Measurements from ENCODE around the gene SIGLEC14.
A peak's percentile ranks its signal among the peaks of the same experiment; 100 is the strongest.

Gene SIGLEC14

DNA sequence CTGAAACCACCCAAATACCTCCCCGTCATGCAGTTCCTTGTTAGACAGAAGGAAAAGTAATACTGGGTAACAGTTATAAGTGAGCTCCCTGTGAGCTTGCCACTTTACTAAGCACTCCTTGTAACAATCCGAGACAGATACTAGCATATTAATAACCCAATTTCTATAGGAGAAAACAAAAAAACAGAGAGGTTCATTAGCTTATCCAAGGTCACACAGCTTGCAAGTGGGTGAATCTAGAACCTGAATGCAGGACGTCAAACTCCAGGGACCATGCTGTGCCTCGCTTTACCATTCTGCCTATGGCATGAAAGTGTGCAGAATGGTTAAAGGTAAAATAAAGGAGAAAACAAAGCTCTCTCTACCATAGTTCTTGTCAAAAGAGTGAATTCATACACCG is 31.8 kb downstream of the SIGLEC14 start:
- no peak for DNase-seq

GRCh38 chr19:51610576-51610975 is 36.0 kb downstream of the SIGLEC14 start:
- no peak for DNase-seq

GRCh38 chr19:51607920-51608562 is 38.6 kb downstream of the SIGLEC14 start:
- DNase-seq = peak; percentile 87

GRCh38 chr19:51607077-51607476 is 39.5 kb downstream of the SIGLEC14 start:
- DNase-seq = no peak

GRCh38 chr19:51602189-51602854 is 44.3 kb downstream of the SIGLEC14 start:
- DNase-seq = no peak

- DNase-seq = peak; percentile 18
Observed at GRCh38 chr19:51600940-51601580, 45.6 kb downstream of the SIGLEC14 start.

DNA sequence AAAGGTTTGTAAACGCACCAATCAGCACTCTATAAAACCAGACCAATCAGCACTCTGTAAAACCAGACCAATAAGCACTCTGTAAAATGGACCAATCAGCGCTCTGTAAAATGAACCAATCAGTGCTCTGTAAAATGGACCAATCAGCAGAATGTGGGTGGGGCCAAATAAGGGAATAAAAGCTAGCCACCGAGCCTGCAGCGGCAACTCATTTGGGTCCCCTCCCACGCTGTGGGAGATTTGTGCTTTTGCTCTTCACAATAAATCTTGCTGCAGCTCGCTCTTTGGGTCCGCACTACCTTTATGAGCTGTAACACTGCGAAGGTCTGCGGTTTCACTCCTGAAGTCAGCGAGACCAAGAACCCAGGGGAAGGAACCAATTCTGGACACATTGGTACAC is 47.5 kb downstream of the SIGLEC14 start:
- no peak for DNase-seq

GRCh38 chr19:51598159-51598915 is 48.3 kb downstream of the SIGLEC14 start:
- no peak for DNase-seq

DNA sequence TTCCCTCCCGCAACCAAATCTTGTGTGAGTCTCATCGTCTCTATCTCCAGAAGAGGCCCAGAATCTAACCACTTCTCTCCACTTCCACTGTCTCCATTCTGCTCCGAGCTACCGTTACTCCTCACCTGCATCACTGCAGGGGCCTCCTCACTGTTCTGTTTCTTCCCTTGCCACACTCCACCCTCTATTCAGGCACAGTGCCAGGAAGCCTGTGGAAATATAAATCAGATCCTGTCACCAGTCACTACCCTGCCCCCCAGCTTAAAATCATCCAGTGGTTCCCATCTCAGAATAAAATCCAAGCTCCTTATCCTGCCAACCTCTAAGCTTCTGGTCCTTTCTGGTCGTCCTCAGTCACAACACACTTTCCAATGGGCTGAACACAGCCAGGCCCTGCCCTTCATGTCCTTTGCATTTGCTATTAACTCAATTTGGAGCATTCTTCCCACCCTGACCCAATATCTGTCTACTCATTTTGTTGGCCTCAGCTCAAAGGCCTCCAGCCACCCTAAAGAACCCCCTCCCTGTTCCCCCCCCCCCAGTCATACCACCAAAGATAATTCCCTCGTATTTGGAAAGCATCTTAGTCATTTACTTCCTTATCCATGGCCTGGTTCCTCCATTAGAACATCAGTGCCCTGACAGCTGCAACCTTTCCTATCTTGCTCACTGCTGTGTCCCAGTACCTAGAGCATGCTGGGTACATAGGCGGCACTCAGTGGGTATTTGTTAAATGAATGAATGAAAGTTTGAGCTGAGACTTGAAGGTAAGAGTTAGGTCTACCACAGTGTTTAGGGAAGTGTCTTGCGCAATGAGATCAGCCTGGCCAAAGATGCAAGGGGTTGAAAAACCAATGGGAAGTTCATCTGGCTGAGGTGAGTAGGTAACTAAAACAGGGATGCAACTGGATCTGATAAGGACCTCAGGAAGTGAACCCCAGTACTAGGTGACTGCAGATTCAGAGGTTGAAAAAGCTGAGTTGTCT is 51.1 kb downstream of the SIGLEC14 start:
- peak; percentile 32 for DNase-seq

- no peak for DNase-seq
Observed at GRCh38 chr19:51594774-51595109, 51.9 kb downstream of the SIGLEC14 start.

DNA sequence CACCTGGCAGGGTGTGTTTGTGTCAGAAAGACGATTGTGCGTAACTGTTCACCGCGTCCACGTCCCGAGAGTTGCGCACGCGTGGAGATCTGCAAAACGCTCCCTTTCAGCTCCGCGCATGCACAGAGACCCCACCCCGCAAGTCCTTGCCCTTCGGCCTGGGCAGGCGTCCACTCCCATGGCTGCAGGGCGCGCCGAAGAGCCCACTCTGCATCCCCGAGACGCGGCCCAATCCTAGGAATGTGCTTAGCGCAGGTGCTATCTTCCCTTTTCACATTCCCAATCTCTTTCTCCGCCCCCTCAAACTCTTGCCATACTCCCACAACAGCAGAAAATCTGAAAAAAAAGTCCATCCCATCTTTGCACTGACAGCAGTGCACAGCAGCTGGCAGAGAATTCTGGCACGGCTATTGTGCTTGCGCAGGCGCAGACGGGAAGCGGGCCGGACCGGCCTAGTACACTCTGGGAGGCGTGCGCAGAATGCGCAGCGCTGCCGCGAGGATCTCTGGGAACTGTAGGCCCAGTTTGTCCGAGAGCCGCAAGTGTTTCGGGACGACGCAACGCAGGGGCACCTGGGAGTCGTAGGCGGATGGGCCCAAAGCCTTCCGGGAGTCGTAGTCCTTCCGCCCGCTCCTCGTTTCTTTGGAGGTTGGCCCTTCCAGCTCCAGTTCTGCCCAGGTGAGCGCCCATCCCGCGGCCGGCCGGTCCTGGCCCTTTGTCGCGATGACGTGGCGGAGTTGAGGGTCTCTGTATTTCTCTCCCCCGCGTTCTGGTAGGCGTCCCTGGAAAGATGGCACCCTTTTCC is 52.5 kb downstream of the SIGLEC14 start:
- peak; percentile 99 for DNase-seq

DNA sequence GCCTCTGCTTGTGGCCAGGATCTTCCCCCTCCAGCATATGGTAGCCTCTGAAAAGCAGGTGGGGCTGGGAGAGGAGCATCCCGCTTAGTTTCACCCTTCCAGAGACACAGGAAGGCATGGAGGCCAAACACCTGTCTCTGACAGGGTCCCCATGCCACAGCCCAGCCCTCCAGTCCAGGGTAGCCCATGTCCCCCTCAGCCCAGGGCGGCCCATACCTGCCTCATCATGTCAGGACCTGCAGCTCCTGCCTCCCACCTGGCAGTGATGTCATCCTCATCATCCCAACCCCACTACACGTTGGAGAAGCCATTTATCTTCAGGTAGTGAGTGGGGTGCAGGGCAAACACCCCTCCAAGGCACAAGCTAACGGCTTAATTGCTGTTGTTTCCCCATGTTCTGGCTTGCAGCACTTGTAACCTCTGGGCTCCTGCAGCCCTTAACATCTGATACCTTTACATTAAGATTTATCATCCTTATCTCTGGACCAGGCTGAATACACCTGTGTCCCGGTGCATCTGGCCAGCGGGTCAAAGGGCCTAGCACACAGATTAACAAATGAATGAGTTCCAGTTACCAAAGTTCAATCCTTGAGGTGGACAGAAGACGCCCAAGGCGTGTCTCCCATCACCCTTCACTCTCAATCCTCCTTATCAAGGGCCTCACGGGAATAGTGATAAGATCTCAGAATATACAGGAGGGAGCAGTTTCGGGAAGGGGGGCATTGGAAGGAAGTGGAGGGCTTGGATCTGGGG is 53.3 kb downstream of the SIGLEC14 start:
- no peak for DNase-seq
